C4-2B (cell line): Measurements from ENCODE around the gene CGB1.
"Not testable (repeated sequence)": the region's sequence is repeated elsewhere in the genome, so short reads cannot be mapped to it uniquely, and the experiment has no call there.

Experiments used
- ZFX ChIP-seq: fragments of 450-650 bp; IDR thresholded peaks from 2 replicates; pipeline ENCODE4 v1.6.1; 2017
- TF ChIP-seq, protein P1 (sequence below): fragments of 450-650 bp; conservative IDR thresholded peaks from 2 replicates; pipeline ENCODE4 v1.5.1; 2017; ENCODE audit warnings: mild to moderate bottlenecking

DNA sequence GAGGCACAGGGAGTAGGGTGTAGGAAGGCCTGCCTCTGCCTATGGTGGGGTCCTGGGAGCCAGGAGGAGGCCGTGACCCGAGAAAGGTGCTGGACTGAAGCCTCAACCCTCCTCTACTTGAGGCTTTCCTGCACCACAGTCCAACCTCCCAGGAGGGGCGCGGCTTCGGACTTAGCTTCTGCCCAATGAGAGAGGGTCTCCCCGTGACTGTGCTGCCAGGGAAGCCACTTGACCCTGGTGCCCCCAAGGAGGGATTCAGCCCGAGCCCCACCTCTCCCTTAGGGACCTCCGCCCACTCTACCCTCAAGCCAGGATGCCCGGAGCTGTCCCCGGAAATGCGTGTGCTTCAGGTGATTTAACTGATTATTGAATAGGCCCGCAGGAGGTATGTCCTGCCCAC is 12.3 kb upstream of the CGB1 start, which contains the start of gene CGB8:
- TF ChIP-seq, protein P1, sequence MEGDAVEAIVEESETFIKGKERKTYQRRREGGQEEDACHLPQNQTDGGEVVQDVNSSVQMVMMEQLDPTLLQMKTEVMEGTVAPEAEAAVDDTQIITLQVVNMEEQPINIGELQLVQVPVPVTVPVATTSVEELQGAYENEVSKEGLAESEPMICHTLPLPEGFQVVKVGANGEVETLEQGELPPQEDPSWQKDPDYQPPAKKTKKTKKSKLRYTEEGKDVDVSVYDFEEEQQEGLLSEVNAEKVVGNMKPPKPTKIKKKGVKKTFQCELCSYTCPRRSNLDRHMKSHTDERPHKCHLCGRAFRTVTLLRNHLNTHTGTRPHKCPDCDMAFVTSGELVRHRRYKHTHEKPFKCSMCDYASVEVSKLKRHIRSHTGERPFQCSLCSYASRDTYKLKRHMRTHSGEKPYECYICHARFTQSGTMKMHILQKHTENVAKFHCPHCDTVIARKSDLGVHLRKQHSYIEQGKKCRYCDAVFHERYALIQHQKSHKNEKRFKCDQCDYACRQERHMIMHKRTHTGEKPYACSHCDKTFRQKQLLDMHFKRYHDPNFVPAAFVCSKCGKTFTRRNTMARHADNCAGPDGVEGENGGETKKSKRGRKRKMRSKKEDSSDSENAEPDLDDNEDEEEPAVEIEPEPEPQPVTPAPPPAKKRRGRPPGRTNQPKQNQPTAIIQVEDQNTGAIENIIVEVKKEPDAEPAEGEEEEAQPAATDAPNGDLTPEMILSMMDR: not testable (repeated sequence)
- not testable (repeated sequence) for TF ChIP-seq ZFX
